HG03439 (cell line): ENCODE data around the gene GALNT17.

Experiments used
- ATAC-seq: cut with Tn5 transposase; IDR thresholded peaks from one replicate; pipeline ENCODE4 v1.9.1; 2021; ENCODE audit warnings: mild to moderate bottlenecking, moderate library complexity; ENCODE audit not compliant: unreplicated experiment

The GALNT17 gene

GRCh38 chr7:71657386-71657785, 525.4 kb downstream of the GALNT17 start:
- no peak for ATAC-seq

- no peak for ATAC-seq
These were observed 527.7 kb downstream of the GALNT17 start for GRCh38 chr7:71659622-71660021.

DNA sequence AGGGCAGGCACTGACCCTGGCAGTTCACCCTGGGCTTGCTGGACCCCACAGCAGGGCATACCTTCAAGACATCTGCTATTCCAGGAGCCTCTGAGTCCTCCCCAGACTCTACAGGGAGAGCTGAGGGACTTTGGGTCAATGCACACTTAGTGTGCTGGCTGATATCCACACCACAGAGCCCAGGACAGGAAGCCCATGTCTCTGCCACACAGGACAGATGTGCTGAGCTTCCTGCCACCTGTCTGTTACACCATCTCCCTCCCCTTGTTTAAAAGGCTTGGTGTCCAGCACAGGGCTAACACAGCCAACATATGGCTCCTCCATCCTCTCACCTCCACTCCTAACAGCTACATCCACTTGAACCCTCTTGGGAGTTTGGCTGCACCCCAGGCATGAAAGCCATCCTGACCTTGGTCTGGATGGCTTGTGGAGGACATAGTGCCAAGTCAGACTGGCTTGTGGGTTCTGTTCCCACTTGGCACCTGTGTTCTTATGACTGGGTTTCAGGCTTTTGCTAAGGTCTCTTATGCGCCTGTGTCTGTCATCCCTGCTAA, 529.8 kb downstream of the GALNT17 start:
- no peak for ATAC-seq

DNA sequence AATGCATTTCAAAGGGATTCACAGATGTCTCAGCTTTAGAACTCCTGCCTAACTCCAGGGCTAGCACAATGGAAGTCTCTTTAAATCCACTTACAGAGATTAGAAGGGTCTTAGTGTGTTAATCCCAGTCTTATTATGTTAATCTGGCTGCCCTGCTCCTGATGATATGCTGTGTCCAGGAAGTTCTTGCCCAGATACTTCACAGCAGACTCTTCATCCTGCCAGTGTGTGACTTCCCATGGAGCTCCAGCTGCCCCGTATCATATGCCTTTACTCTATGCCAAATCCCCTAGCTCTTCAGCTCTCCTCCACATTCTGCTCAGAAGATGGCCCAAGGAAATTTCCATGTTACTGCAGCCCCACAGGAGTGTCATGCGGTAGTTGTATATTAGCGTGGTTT, 533.8 kb downstream of the GALNT17 start:
- no peak for ATAC-seq

DNA sequence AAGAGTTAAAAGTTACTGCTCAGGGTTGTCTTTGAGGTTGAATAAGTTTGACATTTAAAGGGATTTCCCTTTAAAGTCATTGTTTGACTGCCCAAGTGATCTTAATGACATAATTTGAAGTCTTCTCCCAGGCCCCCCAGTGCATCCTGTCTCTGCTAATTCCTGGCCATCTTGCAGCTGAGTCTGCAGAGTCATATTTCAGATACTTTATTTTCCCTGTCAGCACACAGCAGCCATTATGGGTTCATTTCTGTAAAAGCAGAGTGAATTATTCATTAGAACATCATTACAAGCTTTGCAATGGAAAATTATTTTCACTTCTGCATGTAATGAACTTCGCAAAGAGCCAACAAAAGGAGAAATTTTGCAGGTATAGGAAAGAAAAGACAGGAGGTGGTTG, 536.6 kb downstream of the GALNT17 start:
- ATAC-seq: no peak

- no peak for ATAC-seq
These were observed 547.5 kb downstream of the GALNT17 start for GRCh38 chr7:71679480-71679879.

- no peak for ATAC-seq
These were observed 550.2 kb downstream of the GALNT17 start for GRCh38 chr7:71682181-71682580.

GRCh38 chr7:71682841-71683781, 551.2 kb downstream of the GALNT17 start:
- ATAC-seq: no peak

GRCh38 chr7:71687286-71687685, 555.3 kb downstream of the GALNT17 start:
- no peak for ATAC-seq

DNA sequence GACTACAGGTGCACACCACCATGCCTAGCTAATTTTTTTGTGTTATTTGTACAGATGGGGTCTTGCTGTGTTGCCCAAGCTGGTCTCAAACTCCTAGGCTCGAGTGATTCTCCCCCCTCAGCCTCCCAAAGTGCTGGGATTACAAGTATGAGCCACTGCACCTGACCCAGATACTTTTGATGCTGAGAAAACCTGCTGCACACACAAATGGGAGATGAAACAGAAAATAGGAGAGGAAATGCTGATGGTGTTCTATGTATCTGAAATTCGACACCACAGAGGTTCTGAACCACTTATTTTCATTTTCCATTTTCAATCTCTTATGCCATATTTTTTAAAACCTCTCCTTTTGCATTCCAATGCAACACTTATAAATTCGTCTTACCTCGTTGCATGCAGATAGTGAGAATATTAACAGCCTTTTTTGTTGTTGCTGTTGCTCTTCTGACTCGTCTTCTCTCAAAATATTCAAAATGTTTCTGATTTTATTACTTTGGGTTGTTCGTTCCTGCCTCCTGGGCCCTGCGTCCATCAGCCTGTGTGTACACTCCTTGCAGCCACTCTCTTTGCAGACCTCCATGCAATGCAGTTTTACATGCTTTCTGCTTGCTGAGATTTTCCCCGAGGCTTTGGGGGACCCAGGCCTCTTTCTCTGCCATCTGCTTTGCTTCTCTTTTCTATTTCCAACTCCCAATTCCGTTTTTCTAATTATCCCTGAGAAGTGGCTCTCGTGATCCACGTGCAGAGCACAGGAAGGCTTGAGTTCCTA, 556.1 kb downstream of the GALNT17 start:
- no peak for ATAC-seq

DNA sequence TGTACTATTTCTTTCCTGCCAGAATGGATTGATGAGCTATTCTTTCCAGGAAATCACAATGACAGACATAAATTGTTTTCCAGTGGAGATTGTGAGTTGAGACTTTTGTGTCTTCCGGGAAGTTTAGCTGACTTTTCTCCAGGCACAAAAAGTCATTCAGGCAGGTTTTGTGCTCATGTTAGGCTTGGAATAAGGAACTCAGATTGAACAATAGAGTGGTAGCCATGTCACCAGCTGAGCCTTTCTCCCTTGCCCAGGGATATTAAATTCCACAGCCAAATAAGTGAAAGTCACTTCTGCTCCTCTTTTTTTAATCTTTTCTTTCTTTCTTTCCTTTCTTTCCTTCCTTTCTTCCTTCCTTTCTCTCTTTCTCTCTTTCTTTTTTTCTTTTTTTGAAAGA, 559.6 kb downstream of the GALNT17 start:
- no peak for ATAC-seq

DNA sequence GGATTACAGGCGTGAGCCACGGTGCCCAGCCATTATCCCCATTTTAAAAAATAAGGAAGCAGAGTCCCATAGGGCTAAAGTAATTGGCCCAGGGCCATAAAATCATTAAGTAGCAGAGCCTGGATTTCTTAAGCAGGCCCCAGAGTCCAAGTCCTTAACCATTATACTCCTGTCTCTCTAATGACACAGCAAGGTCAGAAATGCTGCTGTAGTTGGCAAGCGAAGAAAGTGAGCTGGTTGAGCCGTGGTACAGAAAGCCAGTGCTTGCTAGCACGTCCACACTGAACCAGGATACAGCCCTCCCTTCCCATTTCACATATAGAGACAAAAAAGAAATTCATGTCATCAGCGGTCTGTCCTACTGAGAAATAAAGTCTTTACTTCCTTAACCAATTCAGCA, 562.7 kb downstream of the GALNT17 start:
- no peak for ATAC-seq

DNA sequence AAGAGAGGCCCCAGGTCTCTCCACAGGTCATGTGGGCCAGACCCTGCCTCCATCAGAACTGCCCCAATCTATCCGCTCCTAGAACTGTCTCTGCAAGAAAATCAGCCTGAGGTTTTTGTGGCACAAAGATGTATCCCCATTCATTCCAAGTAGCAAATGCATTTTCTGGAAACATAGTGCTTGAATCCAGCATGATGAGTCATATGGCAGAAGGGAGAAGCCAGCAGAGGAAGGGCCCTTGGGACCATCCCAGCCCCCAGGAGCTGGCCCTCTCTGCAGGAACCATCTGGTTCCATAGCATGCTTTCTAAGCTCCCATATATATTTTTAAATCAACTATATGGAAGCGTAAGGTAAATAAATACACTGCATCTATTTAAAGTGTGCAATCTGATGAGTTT, 563.2 kb downstream of the GALNT17 start:
- no peak for ATAC-seq

- ATAC-seq: no peak
These were observed 564.6 kb downstream of the GALNT17 start for GRCh38 chr7:71696511-71696910.

- no peak for ATAC-seq
These were observed 565.5 kb downstream of the GALNT17 start for GRCh38 chr7:71697400-71697799.

- ATAC-seq: no peak
These were observed 573.3 kb downstream of the GALNT17 start for GRCh38 chr7:71705217-71705616.

DNA sequence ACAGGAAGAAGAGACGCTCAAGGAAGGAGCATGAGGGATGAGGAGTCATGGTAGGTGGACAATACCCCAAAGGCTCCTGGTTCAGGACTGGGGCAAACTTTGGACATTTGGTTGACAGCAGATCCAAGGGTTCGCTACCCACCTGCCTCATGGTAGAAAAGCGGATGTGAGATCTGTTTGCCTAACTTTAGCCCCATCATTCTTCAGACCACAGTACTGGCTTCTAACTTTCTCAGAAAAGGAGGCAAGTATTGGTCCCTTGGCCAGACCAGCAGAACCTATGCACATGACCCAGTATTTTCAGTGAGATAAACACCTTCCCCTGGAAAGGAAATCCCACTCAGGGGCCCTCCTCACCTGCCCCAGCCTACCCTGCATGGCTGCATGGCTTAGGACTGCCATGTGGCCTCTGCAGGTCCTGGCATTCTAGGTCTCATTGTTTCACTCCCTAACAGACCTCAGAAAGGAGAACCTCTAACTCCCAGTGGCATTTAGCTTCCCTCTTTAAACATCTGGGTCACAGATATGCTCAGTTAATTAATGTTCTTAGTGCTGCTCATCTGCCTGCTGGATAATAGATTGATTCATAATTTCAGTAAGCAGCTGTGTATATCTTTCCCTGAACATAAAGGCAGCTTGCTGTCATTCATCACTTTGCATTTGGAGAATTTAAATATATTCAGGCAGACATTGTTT, 574.1 kb downstream of the GALNT17 start:
- no peak for ATAC-seq

- ATAC-seq: no peak
These were observed 574.6 kb downstream of the GALNT17 start for GRCh38 chr7:71706597-71706975.

DNA sequence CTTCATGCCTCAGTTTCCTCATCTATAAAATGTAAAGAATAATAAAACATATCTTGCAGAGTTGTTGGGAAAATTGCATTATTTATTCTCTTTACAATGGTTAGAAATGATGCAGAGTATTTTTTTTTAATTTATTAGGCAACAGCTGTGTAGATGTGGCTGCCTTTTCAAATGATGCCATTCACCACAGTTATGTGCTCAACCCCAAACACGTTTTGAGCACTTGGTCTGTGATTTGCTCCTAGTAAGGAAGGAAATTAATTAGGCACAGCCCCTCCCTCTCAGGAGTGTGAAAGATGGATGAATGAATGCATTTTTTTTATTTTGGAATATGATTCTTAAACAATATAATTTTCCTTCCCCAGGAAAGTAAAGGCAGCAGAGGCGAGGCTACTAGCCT, 575.1 kb downstream of the GALNT17 start:
- ATAC-seq: no peak

DNA sequence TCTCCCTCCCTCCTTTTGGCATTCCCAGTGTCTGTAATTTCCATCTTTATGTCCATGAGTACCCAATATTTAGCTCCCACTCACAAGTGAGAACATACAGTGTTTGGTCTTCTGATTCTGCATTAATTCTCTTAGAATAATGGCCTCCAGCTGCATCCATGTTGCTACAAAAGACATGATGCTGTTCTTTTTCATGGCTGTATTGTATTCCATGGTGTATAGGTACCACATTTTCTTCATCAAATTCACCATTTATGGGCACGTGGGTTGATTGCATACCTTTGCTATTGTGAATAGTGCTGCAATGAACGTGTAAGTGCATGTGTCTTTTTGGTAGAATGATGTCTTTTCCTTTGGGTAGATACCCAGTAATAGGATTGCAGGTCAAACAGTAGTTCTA, 576.8 kb downstream of the GALNT17 start:
- ATAC-seq: no peak

DNA sequence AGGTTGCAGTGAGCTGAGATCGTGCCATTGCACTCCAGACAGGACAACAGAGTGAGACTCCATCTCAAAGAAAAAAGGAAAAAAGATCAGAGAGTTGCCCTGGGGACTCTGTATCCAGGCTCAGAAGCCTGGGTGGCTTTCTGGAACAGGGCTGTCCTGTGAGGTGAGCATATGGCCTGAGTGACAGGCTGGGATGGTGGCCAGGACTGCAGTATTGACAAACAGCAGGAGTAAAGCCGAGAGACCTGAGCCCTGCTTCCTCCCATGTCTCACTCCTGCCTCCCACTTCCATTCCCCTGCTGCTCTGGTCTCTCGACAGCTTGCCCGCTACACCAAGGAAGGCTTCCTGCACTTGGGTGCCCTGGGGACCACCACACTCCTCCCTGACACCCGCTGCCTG, 578.5 kb downstream of the GALNT17 start:
- no peak for ATAC-seq
